Panc1 (cell line): ENCODE measurements around the gene TANK. TPM values are rescaled to one million over a fixed set of nuclear protein-coding genes. Genes with fewer than 3 reads are reported as not detected.

Experiments used
- ATAC-seq: fragments of 200-7000 bp; cut with Tn5 transposase; 2 replicates; pipeline ENCODE4 v1.9.1; 2020; ENCODE audit warnings: mild to moderate bottlenecking, moderate library complexity
- BruUV-seq: library from RNA; stranded (reverse); fragments of 400-500 nt; replicated peaks from 2 replicates; lab custom pipeline; 2021; lab: Mats Ljungman, UMichigan
- CTCF ChIA-PET: fragments of 300-600 bp; sonication (Branson Sonifier 250); formaldehyde crosslinking; loops from one replicate; lab custom pipeline; 2022; ENCODE audit warnings: antibody characterized with exemption; lab: Charles Lee
- POLR2A ChIA-PET: fragments of 300-600 bp; sonication (Branson Sonifier 250); formaldehyde crosslinking; loops from one replicate; lab custom pipeline; 2022; ENCODE audit warnings: antibody characterized with exemption; lab: Charles Lee
- DNase-seq: peaks from one replicate; pipeline ENCODE4 v3.0.0-alpha.2; 2010; ENCODE audit warnings: low read depth, low spot score
- H3K27ac ChIP-seq: 2 replicates; pipeline ENCODE4 v1.5.1; 2011; ENCODE audit warnings: mild to moderate bottlenecking, low read length, inconsistent platforms
- H3K27me3 ChIP-seq: fragments of 200-500 bp; sonication (Bioruptor generic); 2 replicates; pipeline ENCODE4 v1.6.0; 2014; ENCODE audit warnings: low read length, inconsistent platforms; ENCODE audit not compliant: control insufficient read depth, insufficient read depth
- H3K36me3 ChIP-seq: fragments of 200-500 bp; sonication (Bioruptor generic); 2 replicates; pipeline ENCODE4 v1.5.1; 2014; ENCODE audit warnings: inconsistent platforms, mild to moderate bottlenecking, low read length, moderate library complexity; ENCODE audit not compliant: control insufficient read depth, insufficient read depth
- H3K4me1 ChIP-seq: 2 replicates; pipeline ENCODE4 v1.5.1; 2011; ENCODE audit warnings: inconsistent platforms, mild to moderate bottlenecking, low read length, moderate library complexity; ENCODE audit not compliant: control insufficient read depth, insufficient read depth
- H3K4me3 ChIP-seq, 2 experiments: 2 replicates each; pipeline ENCODE4 v1.5.1; 2011 to 2012; ENCODE audit warnings: low read depth in 2 of 2, low read length in 2 of 2, mild to moderate bottlenecking in 2 of 2, inconsistent platforms in 1 of 2, moderate library complexity in 1 of 2
- H3K9me3 ChIP-seq: fragments of 200-500 bp; sonication (Bioruptor generic); 2 replicates; pipeline ENCODE4 v1.5.1; 2014; ENCODE audit warnings: low read depth, mild to moderate bottlenecking, inconsistent platforms, low read length, moderate library complexity; ENCODE audit not compliant: control insufficient read depth, insufficient read depth
- POLR2AphosphoS5 ChIP-seq: IDR thresholded peaks from 2 replicates; pipeline ENCODE4 v1.6.1; 2012; ENCODE audit warnings: mild to moderate bottlenecking, low read depth, low read length, moderate library complexity
- SIN3A ChIP-seq: IDR thresholded peaks from 2 replicates; pipeline ENCODE4 v1.6.1; 2012; ENCODE audit warnings: low read depth, mild to moderate bottlenecking, low read length, moderate library complexity, borderline replicate concordance; ENCODE audit not compliant: insufficient read depth
- TCF7L2 ChIP-seq: IDR thresholded peaks from 2 replicates; pipeline ENCODE4 v1.6.1; 2011; ENCODE audit warnings: mild to moderate bottlenecking, low read depth, low read length, inconsistent platforms
- in situ Hi-C: cut with HindIII; loops from 2 replicates; pipeline ENCODE4 v1.10.0; 2016; ENCODE audit warnings: low sequenced_read_pairs, low pct_unique_long_range_greater_than_20kb
- intact Hi-C: fragments of 100-400 bp; cut with micrococcal nuclease; formaldehyde crosslinking; loops from one replicate; pipeline ENCODE4 v1.10.0; 2022; ENCODE audit not compliant: unreplicated experiment
- total RNA-seq: library from RNA; stranded (reverse); gene quantifications from one replicate; pipeline ENCODE4 v1.2.1, GENCODE V29; 2021; ENCODE audit not compliant: unreplicated experiment
- TF ChIP-seq, protein P1 (sequence below): fragments of 450-650 bp; IDR thresholded peaks from 2 replicates; pipeline ENCODE4 v1.5.1; 2017; ENCODE audit warnings: mild to moderate bottlenecking
- TF ChIP-seq, protein P2 (sequence below), 2 experiments: IDR thresholded peaks; 2 replicates each; pipeline ENCODE4 v1.6.1; 2011 to 2012; ENCODE audit warnings: low read depth in 2 of 2, control low read depth in 1 of 2, low read length in 1 of 2, mild to moderate bottlenecking in 1 of 2, moderate library complexity in 1 of 2; ENCODE audit not compliant: insufficient read depth in 1 of 2

The TANK gene
- total RNA-seq, 1 experiment from 2014 or later = 36.0 TPM

DNA sequence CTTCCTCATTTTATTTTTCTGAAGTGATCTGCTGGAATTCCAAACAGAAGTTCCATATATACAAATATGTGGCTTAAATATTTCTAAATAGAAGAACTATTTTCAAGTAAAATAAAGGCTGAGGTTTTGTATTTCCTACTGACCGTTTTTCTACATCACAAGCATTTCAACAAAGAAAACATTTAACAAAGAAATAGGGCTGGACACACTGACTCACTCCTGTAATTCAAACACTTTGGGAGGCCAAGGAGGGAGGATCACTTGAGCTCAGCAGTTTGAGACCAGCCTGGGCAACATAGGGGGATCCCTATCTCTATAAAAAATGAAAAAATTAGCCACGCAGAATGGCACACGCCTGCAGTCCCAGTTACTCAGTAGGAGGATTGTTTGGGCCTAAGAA lies 44.6 kb downstream of the TANK start:
- H3K4me3 ChIP-seq = no peak overlapping the region
- CTCF ChIA-PET = no interaction called here
- no peak for TF ChIP-seq POLR2AphosphoS5
- POLR2A ChIA-PET = no interaction called here
- BruUV-seq = no TSS peak
- no peak overlapping the region for H3K27ac ChIP-seq
- ATAC-seq = no peak
- in situ Hi-C loops = no loop called here
- intact Hi-C loops = no loop called here
- H3K36me3 ChIP-seq = no peaks in the 10 kb centered on the region; the same call in 1 of the 2 replicates
- H3K4me1 ChIP-seq = no peaks in the 10 kb centered on the region; the same call in 1 of the 2 replicates
- H3K9me3 ChIP-seq = no peaks in the 10 kb centered on the region
- no peak for DNase-seq
- no peaks in the 10 kb centered on the region for H3K27me3 ChIP-seq

DNA sequence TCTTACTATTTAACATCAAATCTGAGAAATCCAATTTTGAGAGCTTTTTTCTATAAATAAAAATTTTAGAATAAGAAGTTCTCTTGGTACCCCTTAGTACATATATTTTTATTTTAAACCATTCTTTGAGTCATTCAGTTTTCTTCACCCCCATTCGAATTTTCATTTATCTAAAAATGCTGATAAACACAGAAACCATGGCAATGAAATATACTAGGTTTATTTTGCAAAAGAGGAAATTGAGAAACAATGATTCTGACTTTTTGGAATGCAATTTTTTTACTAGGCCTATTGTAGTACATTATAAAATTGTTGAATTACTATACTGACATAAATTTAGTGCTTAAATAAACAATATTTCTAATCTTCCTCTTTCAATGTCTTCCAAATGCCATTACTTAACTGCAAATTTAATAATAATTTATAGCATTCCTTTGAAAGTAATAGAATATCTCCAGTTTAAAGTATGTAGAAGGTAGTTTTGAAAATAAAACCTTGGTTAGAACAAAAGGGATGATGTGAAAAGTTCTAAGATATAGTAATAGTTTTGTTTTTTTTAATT lies 46.3 kb downstream of the TANK start:
- CTCF ChIA-PET = no interaction called here
- in situ Hi-C loops (no loop called here), intact Hi-C loops (no loop called here)
- no TSS peak for BruUV-seq
- Histone ChIP-seq H3K36me3 (no peaks in the 10 kb centered on the region; the same call in 1 of the 2 replicates), H3K27me3 (no peaks in the 10 kb centered on the region), H3K4me3 (no peak overlapping the region), H3K4me1 (no peaks in the 10 kb centered on the region), H3K27ac (no peak overlapping the region), H3K9me3 (no peaks in the 10 kb centered on the region)
- no peak for ATAC-seq
- DNase-seq = no peak
- TF ChIP-seq POLR2AphosphoS5 = no peak
- TF ChIP-seq TCF7L2 = no peak
- TF ChIP-seq, protein P1, sequence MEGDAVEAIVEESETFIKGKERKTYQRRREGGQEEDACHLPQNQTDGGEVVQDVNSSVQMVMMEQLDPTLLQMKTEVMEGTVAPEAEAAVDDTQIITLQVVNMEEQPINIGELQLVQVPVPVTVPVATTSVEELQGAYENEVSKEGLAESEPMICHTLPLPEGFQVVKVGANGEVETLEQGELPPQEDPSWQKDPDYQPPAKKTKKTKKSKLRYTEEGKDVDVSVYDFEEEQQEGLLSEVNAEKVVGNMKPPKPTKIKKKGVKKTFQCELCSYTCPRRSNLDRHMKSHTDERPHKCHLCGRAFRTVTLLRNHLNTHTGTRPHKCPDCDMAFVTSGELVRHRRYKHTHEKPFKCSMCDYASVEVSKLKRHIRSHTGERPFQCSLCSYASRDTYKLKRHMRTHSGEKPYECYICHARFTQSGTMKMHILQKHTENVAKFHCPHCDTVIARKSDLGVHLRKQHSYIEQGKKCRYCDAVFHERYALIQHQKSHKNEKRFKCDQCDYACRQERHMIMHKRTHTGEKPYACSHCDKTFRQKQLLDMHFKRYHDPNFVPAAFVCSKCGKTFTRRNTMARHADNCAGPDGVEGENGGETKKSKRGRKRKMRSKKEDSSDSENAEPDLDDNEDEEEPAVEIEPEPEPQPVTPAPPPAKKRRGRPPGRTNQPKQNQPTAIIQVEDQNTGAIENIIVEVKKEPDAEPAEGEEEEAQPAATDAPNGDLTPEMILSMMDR = no peak
- no peak for TF ChIP-seq SIN3A
- TF ChIP-seq, protein P2, sequence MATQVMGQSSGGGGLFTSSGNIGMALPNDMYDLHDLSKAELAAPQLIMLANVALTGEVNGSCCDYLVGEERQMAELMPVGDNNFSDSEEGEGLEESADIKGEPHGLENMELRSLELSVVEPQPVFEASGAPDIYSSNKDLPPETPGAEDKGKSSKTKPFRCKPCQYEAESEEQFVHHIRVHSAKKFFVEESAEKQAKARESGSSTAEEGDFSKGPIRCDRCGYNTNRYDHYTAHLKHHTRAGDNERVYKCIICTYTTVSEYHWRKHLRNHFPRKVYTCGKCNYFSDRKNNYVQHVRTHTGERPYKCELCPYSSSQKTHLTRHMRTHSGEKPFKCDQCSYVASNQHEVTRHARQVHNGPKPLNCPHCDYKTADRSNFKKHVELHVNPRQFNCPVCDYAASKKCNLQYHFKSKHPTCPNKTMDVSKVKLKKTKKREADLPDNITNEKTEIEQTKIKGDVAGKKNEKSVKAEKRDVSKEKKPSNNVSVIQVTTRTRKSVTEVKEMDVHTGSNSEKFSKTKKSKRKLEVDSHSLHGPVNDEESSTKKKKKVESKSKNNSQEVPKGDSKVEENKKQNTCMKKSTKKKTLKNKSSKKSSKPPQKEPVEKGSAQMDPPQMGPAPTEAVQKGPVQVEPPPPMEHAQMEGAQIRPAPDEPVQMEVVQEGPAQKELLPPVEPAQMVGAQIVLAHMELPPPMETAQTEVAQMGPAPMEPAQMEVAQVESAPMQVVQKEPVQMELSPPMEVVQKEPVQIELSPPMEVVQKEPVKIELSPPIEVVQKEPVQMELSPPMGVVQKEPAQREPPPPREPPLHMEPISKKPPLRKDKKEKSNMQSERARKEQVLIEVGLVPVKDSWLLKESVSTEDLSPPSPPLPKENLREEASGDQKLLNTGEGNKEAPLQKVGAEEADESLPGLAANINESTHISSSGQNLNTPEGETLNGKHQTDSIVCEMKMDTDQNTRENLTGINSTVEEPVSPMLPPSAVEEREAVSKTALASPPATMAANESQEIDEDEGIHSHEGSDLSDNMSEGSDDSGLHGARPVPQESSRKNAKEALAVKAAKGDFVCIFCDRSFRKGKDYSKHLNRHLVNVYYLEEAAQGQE (IDR thresholded peaks at IDR 0.05; ENCODE audit: insufficient read depth in 1 of 2, low read depth in 2 of 2, low read length in 1 of 2) = no peak
- POLR2A ChIA-PET = no interaction called here

DNA sequence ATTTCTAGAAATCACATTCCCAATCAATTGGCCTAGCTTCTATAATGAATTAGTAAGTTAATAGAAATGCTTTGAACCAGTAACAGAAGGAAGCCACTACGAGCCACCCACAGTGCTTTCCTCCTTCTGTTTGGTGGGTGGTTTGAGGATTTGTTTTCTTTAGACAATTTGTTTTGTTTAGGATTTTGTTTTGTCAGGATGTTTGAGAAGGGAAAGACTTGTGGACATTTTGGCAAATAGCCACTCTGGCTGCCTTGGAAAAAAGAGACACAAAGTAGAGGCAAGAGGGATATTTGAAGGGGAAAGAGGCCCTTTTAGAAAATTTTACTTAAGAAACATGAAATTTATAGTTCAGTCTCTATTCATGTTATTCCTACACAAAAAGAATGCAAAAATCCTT lies 47.7 kb downstream of the TANK start:
- Histone ChIP-seq H3K27ac (no peak overlapping the region), H3K36me3 (no peaks in the 10 kb centered on the region; the same call in 1 of the 2 replicates), H3K4me3 (no peak overlapping the region), H3K4me1 (no peaks in the 10 kb centered on the region), H3K27me3 (no peaks in the 10 kb centered on the region), H3K9me3 (no peaks in the 10 kb centered on the region)
- POLR2A ChIA-PET = no interaction called here
- BruUV-seq = no TSS peak
- TF ChIP-seq SIN3A = no peak
- TF ChIP-seq, protein P1 = no peak
- TF ChIP-seq, protein P2 (IDR thresholded peaks at IDR 0.05; ENCODE audit: insufficient read depth in 1 of 2, low read depth in 2 of 2, low read length in 1 of 2) = no peak
- no peak for TF ChIP-seq POLR2AphosphoS5
- no peak for TF ChIP-seq TCF7L2
- DNase-seq = no peak
- ATAC-seq = no peak
- intact Hi-C loops (no loop called here), in situ Hi-C loops (no loop called here)
- CTCF ChIA-PET = no interaction called here
